Adrenal gland (tissue), 12 donors: Measurements from ENCODE around the gene IQSEC1. TPM values are rescaled to one million over a fixed set of nuclear protein-coding genes. Genes with fewer than 3 reads are reported as not detected.

Source experiments
- DNase-seq, 7 donors: peaks; one replicate each; pipeline ENCODE4 v3.0.0-alpha.2; 2019 to 2020
- H3K27ac ChIP-seq, 5 donors: fragments of 200-600 bp; sonication (generic) in 4 of 5; 1 replicate in 3 of 5; 2 replicates in 2 of 5; pipeline versions ENCODE4 v1.5.1 to v1.8.0; 2016 to 2020; ENCODE audit warnings: mild to moderate bottlenecking in 1 of 5
- H3K27me3 ChIP-seq: fragments of 200-600 bp; 2 replicates; pipeline ENCODE4 v1.8.0; 2021
- H3K36me3 ChIP-seq, 2 donors: fragments of 200-600 bp; replicated peaks in 1 of 2; 1 replicate in 1 of 2; 2 replicates in 1 of 2; pipeline versions ENCODE4 v1.5.1 to v1.8.0; 2018 to 2022
- H3K4me1 ChIP-seq, 2 donors: fragments of 200-600 bp; replicated peaks in 1 of 2; 1 replicate in 1 of 2; 2 replicates in 1 of 2; pipeline versions ENCODE4 v1.5.1 to v1.8.0; 2018 to 2021
- H3K4me3 ChIP-seq, 4 donors: fragments of 200-600 bp; sonication (generic) in 3 of 4; one replicate each; pipeline ENCODE4 v1.5.1; 2016 to 2018
- H3K9me3 ChIP-seq, 3 donors: fragments of 200-600 bp; sonication (generic) in 1 of 3; replicated peaks in 1 of 3; 1 replicate in 2 of 3; 2 replicates in 1 of 3; pipeline versions ENCODE4 v1.5.1 to v1.8.0; 2016 to 2021
- POLR2A ChIP-seq, 2 donors: fragments of 450-650 bp; IDR thresholded peaks; one replicate each; pipeline ENCODE4 v1.6.1; 2017; ENCODE audit warnings: antibody characterized with exemption in 2 of 2, mild to moderate bottlenecking in 2 of 2, moderate library complexity in 1 of 2
- WGBS, 4 donors: extraction: QIAGEN DNeasy Blood & Tissue Kit in 2 of 4; methylation state at CpG; one replicate each; pipeline versions ENCODE4 v1.1.5 to v1.1.7; 2013 to 2017; 5-methylcytosine and 5-hydroxymethylcytosine counted together
- intact Hi-C, 2 donors: fragments of 100-400 bp; cut with DNase I; formaldehyde crosslinking; loops; one replicate each; pipeline versions ENCODE4 v1.14.1 to v1.15.0; 2022 to 2023
- polyA plus RNA-seq, 3 donors: library from polyadenylated mRNA; stranded (reverse); fragments of 200-250 nt in 2 of 3; fragments of 350-450 nt in 1 of 3; fragmentation: Illumina TruSeq in 1 of 3; extraction: RNeasy Lipid Tissue Mini Kit (QIAGEN cat#74804) in 1 of 3; gene quantifications; one replicate each; pipeline ENCODE4 v1.2.3, GENCODE V29; 2013 to 2014
- total RNA-seq, 9 donors: library from RNA; depleted of rRNA in 4 of 9; stranded (reverse); fragments of >200 nt in 4 of 9; fragments of 120-200 nt in 1 of 9; fragmentation: NEBNext Ultra II Directional in 1 of 9; extraction: Animal tissue kit (Norgen Biotek cat#: 25700) in 1 of 9; gene quantifications; one replicate each; pipeline versions ENCODE4 v1.1.0 to v1.2.4, GENCODE V29; 2013 to 2023
- TF ChIP-seq, protein P1 (sequence below), 6 experiments: fragments of 450-650 bp in 4 of 6; fragments of 200-600 bp in 2 of 6; sonication (generic) in 1 of 6; IDR thresholded peaks; 1 replicate in 5 of 6; 2 replicates in 1 of 6; pipeline versions ENCODE4 v1.5.1 to v1.8.0; 2016 to 2021; ENCODE audit warnings: antibody characterized with exemption in 6 of 6, mild to moderate bottlenecking in 2 of 6, moderate library complexity in 1 of 6
- donor health status: healthy with polysubstance abuse.
- donor health status: Bipolar disorder and iron deficiency.
- donor health status: DM: yes; HTN: yes; CAD: no.
- donor health status: DM: no; HTN: no; CAD: no.
- donor health status: DM: no; HTN: no; CAD: no.
- donor health status: DM: yes; HTN: yes; CAD: no.

The IQSEC1 gene
- total and polyA plus RNA-seq, 12 donors, result 24.4 to 133 (median 94.2) TPM

DNA sequence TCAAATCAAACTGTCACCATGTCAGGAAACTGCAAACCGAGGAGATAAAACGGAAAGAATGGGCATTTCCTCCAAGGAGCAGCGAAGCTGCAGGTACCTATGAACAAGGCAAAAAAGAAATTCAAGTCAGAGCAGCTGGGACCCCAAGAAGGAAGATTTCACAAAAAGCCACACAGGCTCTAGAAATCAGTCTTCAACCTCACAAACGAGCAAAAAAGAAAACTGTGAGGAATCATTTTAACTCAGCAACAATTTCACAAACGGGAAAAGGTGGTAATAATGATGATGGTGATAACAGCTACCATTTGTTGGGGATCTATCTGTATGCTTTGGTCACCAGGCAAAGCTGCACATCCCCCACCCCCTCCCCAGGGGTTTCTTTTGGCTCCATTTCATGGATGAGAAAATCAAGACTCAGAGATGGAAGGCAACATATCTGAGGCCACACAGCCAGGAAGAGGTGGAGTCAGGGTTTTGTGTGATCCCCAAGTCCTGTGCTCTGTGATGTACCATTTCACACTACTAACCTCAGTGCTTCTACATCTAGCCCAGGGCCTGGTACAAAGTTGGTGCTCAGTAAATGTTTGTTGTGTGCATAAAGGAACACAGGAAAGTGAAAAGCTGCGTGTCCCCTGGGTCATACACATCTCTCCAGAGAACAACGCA lies 109.9 kb downstream of the IQSEC1 start:
- intact Hi-C loops, result no loop called here
- TF ChIP-seq, protein P1, sequence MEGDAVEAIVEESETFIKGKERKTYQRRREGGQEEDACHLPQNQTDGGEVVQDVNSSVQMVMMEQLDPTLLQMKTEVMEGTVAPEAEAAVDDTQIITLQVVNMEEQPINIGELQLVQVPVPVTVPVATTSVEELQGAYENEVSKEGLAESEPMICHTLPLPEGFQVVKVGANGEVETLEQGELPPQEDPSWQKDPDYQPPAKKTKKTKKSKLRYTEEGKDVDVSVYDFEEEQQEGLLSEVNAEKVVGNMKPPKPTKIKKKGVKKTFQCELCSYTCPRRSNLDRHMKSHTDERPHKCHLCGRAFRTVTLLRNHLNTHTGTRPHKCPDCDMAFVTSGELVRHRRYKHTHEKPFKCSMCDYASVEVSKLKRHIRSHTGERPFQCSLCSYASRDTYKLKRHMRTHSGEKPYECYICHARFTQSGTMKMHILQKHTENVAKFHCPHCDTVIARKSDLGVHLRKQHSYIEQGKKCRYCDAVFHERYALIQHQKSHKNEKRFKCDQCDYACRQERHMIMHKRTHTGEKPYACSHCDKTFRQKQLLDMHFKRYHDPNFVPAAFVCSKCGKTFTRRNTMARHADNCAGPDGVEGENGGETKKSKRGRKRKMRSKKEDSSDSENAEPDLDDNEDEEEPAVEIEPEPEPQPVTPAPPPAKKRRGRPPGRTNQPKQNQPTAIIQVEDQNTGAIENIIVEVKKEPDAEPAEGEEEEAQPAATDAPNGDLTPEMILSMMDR (IDR thresholded peaks at IDR 0.05), result no peak
- TF ChIP-seq POLR2A (IDR thresholded peaks at IDR 0.05), result no peak
- no peaks in the 10 kb centered on the region for H3K9me3 ChIP-seq
- peak overlapping the region in 4 of 5 donors; percentile 13 to 87 (median 60) for H3K27ac ChIP-seq
- H3K27me3 ChIP-seq, result no peaks in the 10 kb centered on the region
- WGBS, 4 donors, result 60 to 72% (median 67%) methylated on average over 7 of the region's 7 CpGs
- peaks cover 68 to 90% of the 10 kb centered on the region in 2 donors for H3K4me1 ChIP-seq
- H3K36me3 ChIP-seq, result no peaks in the 10 kb centered on the region
- H3K4me3 ChIP-seq, result no peak overlapping the region
- no peak for DNase-seq

DNA sequence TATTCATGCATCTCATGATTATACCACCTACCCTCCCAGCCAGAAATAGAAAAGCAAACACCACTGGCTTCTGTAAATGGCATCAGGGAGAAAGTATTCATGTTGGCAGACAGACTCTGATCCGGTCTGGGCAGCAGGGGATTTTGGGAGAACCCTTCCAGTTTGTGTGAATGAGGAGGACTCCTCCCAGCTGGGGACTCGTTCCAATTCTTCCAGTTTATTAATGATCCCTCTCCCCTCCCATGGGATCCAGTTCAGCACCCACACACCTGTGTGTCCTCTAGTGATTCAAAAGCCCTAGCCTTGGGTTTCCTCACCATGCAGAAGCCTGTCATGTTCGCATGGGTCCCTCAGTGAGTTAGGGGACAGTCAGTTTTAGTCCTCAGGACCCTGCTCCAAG lies 110.9 kb downstream of the IQSEC1 start:
- no peaks in the 10 kb centered on the region for H3K9me3 ChIP-seq
- H3K27me3 ChIP-seq, result no peaks in the 10 kb centered on the region
- DNase-seq, result no peak
- peaks cover 68 to 94% of the 10 kb centered on the region in 2 donors for H3K4me1 ChIP-seq
- TF ChIP-seq, protein P1 (IDR thresholded peaks at IDR 0.05), result no peak
- TF ChIP-seq POLR2A (IDR thresholded peaks at IDR 0.05), result no peak
- intact Hi-C loops, result no loop called here
- WGBS, 4 donors, result 71 to 87% (median 75%) methylated on average over 1 to 3 of the region's 3 CpGs
- peak overlapping the region in 1 of 5 donors; percentile 8 for H3K27ac ChIP-seq
- no peaks in the 10 kb centered on the region for H3K36me3 ChIP-seq
- no peak overlapping the region for H3K4me3 ChIP-seq

DNA sequence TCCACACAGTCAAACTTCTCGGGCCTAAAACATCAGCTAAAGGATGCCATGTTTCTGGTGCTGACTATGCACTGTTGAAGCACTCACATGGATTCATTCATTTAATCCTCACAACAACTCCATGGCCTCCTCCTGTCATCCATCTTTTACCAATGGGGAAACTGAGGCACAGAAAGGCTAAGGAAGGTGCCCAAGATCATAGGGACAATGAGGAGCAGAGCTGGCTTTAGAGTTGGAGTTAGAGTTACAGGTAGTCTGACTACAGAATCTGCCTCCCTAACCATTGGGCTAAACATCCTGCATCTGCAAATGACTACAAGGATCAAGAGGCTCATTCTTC lies 111.6 kb downstream of the IQSEC1 start:
- no peaks in the 10 kb centered on the region for H3K9me3 ChIP-seq
- WGBS, 4 donors, result 84 to 88% (median 87%) methylated on average over 1 of the region's 1 CpG
- TF ChIP-seq, protein P1 (IDR thresholded peaks at IDR 0.05), result no peak
- no peak for TF ChIP-seq POLR2A (IDR thresholded peaks at IDR 0.05)
- H3K27ac ChIP-seq, result peak overlapping the region in 2 of 5 donors; percentile 60 to 84
- intact Hi-C loops, result no loop called here
- DNase-seq, result no peak
- H3K36me3 ChIP-seq, result no peaks in the 10 kb centered on the region
- peaks cover 62 to 99% of the 10 kb centered on the region in 2 donors for H3K4me1 ChIP-seq
- H3K4me3 ChIP-seq, result no peak overlapping the region
- H3K27me3 ChIP-seq, result no peaks in the 10 kb centered on the region

DNA sequence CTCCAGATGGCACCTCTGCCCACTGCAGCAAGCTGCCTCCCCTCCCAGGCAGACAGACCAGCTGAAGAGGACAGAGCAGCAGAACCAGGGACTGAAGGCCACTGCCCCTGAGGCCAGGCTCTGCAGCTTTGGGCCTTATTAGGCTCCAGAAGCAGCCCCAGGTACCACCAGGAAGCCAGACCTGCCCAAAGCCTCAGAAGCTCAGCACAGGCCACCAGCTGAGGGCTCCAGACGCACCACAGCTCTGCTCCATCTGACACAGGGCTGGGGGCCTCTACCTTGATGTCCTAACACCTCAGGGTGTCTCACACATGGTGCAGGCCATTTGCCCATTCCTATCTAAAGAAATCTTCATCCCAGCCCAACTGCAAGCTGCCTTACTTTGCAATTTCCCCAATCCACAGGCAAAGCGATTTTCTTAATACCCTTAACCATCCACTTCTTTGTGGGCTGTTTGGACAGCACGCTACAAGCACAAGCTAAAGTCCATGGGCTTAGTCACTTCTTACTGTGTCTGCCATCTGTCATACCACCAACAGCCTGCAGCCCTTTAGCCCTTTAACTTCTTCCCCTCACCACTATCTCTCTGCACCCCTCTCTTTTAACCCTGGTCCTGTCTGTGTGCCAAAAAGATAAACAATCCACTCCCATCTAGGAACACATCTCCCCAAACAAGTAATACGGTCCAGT lies 112.1 kb downstream of the IQSEC1 start:
- H3K4me3 ChIP-seq, result no peak overlapping the region
- WGBS, 4 donors, result 72 to 82% (median 77%) methylated on average over 3 to 4 of the region's 4 CpGs
- intact Hi-C loops, result no loop called here
- no peaks in the 10 kb centered on the region for H3K9me3 ChIP-seq
- TF ChIP-seq, protein P1 (IDR thresholded peaks at IDR 0.05), result no peak
- TF ChIP-seq POLR2A (IDR thresholded peaks at IDR 0.05), result no peak
- peak overlapping the region in 3 of 5 donors; percentile 60 to 84 (median 68) for H3K27ac ChIP-seq
- H3K36me3 ChIP-seq, result no peaks in the 10 kb centered on the region
- H3K4me1 ChIP-seq, result peaks cover 57 to 94% of the 10 kb centered on the region in 2 donors
- no peak for DNase-seq
- no peaks in the 10 kb centered on the region for H3K27me3 ChIP-seq
